GM18873 (cell line): ENCODE measurements around the gene SLC35E2B.

ENCODE experiments used
- ATAC-seq: cut with Tn5 transposase; IDR thresholded peaks from one replicate; pipeline ENCODE4 v1.9.1; 2021; ENCODE audit warnings: mild to moderate bottlenecking, moderate library complexity, moderate number of reproducible peaks; ENCODE audit not compliant: unreplicated experiment, low FRiP score

SLC35E2B gene

GRCh38 chr1:1627261-1627828 is 65.2 kb downstream of the SLC35E2B start:
- no peak for ATAC-seq

GRCh38 chr1:1626207-1627141 is 66.1 kb downstream of the SLC35E2B start:
- no peak for ATAC-seq

GRCh38 chr1:1625824-1626206 is 66.8 kb downstream of the SLC35E2B start:
- no peak for ATAC-seq

- ATAC-seq: no peak
These were observed 67.2 kb downstream of the SLC35E2B start for GRCh38 chr1:1625404-1625775.

- no peak for ATAC-seq
These were observed 67.9 kb downstream of the SLC35E2B start for GRCh38 chr1:1624443-1625403.

GRCh38 chr1:1623631-1624442 is 68.8 kb downstream of the SLC35E2B start:
- ATAC-seq: no peak

GRCh38 chr1:1623181-1623630 is 69.4 kb downstream of the SLC35E2B start:
- no peak for ATAC-seq

- ATAC-seq: no peak
These were observed 69.9 kb downstream of the SLC35E2B start for GRCh38 chr1:1622788-1623094.

- ATAC-seq: no peak
These were observed 70.4 kb downstream of the SLC35E2B start for GRCh38 chr1:1622010-1622787.

GRCh38 chr1:1621173-1622009 is 71.2 kb downstream of the SLC35E2B start:
- no peak for ATAC-seq

- ATAC-seq: no peak
These were observed 72.0 kb downstream of the SLC35E2B start for GRCh38 chr1:1620433-1621139.

- no peak for ATAC-seq
These were observed 72.7 kb downstream of the SLC35E2B start for GRCh38 chr1:1619917-1620361.

GRCh38 chr1:1618396-1619068 is 74.1 kb downstream of the SLC35E2B start:
- no peak for ATAC-seq

GRCh38 chr1:1617925-1618324 is 74.7 kb downstream of the SLC35E2B start:
- ATAC-seq: no peak

- no peak for ATAC-seq
These were observed 75.1 kb downstream of the SLC35E2B start for GRCh38 chr1:1617516-1617915.

GRCh38 chr1:1616838-1617237 is 75.8 kb downstream of the SLC35E2B start:
- no peak for ATAC-seq
